GM12865 (cell line): Measurements from ENCODE around the gene ANO9.

Source experiments
- DNase-seq: peaks from one replicate; pipeline ENCODE4 v3.0.0; 2010; ENCODE audit warnings: low read depth
- H3K4me3 ChIP-seq: 2 replicates; pipeline ENCODE4 v1.5.1; 2011; ENCODE audit warnings: mild to moderate bottlenecking, low read depth, low read length, control low read depth
- CTCF ChIP-seq: IDR thresholded peaks from 2 replicates; pipeline ENCODE4 v1.5.1; 2011; ENCODE audit warnings: low read length, control low read depth, low read depth, inconsistent platforms; ENCODE audit not compliant: insufficient read depth; ENCODE audit errors: missing control alignments

ANO9 gene

GRCh38 chr11:383431-383830, 58.4 kb downstream of the ANO9 start:
- H3K4me3 ChIP-seq, result no peak overlapping the region
- TF ChIP-seq CTCF, result no peak
- DNase-seq, result no peak

GRCh38 chr11:382081-382629, 59.7 kb downstream of the ANO9 start:
- H3K4me3 ChIP-seq, result no peak overlapping the region
- TF ChIP-seq CTCF, result no peak
- DNase-seq, result no peak

GRCh38 chr11:381501-382072, 60.2 kb downstream of the ANO9 start:
- no peak for TF ChIP-seq CTCF
- DNase-seq, result no peak
- H3K4me3 ChIP-seq, result no peak overlapping the region

- DNase-seq, result no peak
- no peak overlapping the region for H3K4me3 ChIP-seq
- TF ChIP-seq CTCF, result no peak
These were observed 60.8 kb downstream of the ANO9 start for GRCh38 chr11:380996-381395.

- DNase-seq, result no peak
- no peak overlapping the region for H3K4me3 ChIP-seq
- no peak for TF ChIP-seq CTCF
These were observed 61.3 kb downstream of the ANO9 start for GRCh38 chr11:380491-380890.

GRCh38 chr11:380095-380480, 61.7 kb downstream of the ANO9 start:
- no peak overlapping the region for H3K4me3 ChIP-seq
- TF ChIP-seq CTCF, result no peak
- no peak for DNase-seq
